Calu3 (cell line): Measurements from ENCODE around the gene CEP128. TPM values are rescaled to one million over a fixed set of nuclear protein-coding genes. Genes with fewer than 3 reads are reported as not detected.

ENCODE experiments used
- BruUV-seq: library from RNA; stranded (reverse); fragments of 400-500 nt; replicated peaks from 2 replicates; lab custom pipeline; 2021; lab: Mats Ljungman, UMichigan
- CTCF ChIA-PET: fragments of 300-600 bp; sonication (Branson Sonifier 250); formaldehyde crosslinking; loops from one replicate; lab custom pipeline; 2022; ENCODE audit warnings: antibody characterized with exemption; lab: Charles Lee
- DNase-seq: peaks from one replicate; pipeline ENCODE4 v3.0.0; 2022
- H3K27ac Mint-ChIP-seq: one replicate; pipeline ENCODE4 v1.8.0; 2022; ENCODE audit warnings: mixed read lengths; ENCODE audit not compliant: unreplicated experiment
- H3K27me3 Mint-ChIP-seq: one replicate; pipeline ENCODE4 v1.8.0; 2022; ENCODE audit warnings: mixed read lengths; ENCODE audit not compliant: unreplicated experiment
- H3K36me3 Mint-ChIP-seq: one replicate; pipeline ENCODE4 v1.8.0; 2022; ENCODE audit warnings: mild to moderate bottlenecking, moderate library complexity, mixed read lengths; ENCODE audit not compliant: insufficient read depth, unreplicated experiment
- H3K4me1 Mint-ChIP-seq: one replicate; pipeline ENCODE4 v1.8.0; 2022; ENCODE audit warnings: mild to moderate bottlenecking, low read depth, mixed read lengths; ENCODE audit not compliant: unreplicated experiment
- H3K4me3 Mint-ChIP-seq: one replicate; pipeline ENCODE4 v1.8.0; 2022; ENCODE audit warnings: mild to moderate bottlenecking, low read depth, moderate library complexity, mixed read lengths; ENCODE audit not compliant: unreplicated experiment
- H3K9me3 Mint-ChIP-seq: one replicate; pipeline ENCODE4 v1.8.0; 2022; ENCODE audit warnings: low read depth, mixed read lengths; ENCODE audit not compliant: unreplicated experiment
- CTCF ChIP-seq: fragments of 200-600 bp; IDR thresholded peaks from one replicate; pipeline ENCODE4 v1.8.0; 2022; ENCODE audit warnings: antibody characterized with exemption; ENCODE audit not compliant: unreplicated experiment
- intact Hi-C: fragments of 100-400 bp; cut with micrococcal nuclease; formaldehyde crosslinking; loops from one replicate; pipeline ENCODE4 v1.10.0; 2022; ENCODE audit not compliant: unreplicated experiment
- total RNA-seq: library from RNA; stranded (reverse); gene quantifications from 2 replicates; pipeline ENCODE4 v1.2.3, GENCODE V29; 2022

Gene CEP128
- total RNA-seq, 1 experiment from 2014 or later: 22.9 TPM

- intact Hi-C loops: no loop called here
- no peaks in the 10 kb centered on the region for H3K36me3 Mint-ChIP-seq
- H3K4me3 Mint-ChIP-seq: no peak overlapping the region
- no peaks in the 10 kb centered on the region for H3K27me3 Mint-ChIP-seq
- BruUV-seq: no TSS peak
- H3K9me3 Mint-ChIP-seq: peaks cover 7% of the 10 kb centered on the region
- H3K4me1 Mint-ChIP-seq: peaks cover 10% of the 10 kb centered on the region
- TF ChIP-seq CTCF: no peak
- DNase-seq: no peak
- CTCF ChIA-PET: no interaction called here
- H3K27ac Mint-ChIP-seq: peak overlapping the region; percentile 54
These were observed 319.8 kb downstream of the CEP128 start for GRCh38 chr14:80621701-80622100.

DNA sequence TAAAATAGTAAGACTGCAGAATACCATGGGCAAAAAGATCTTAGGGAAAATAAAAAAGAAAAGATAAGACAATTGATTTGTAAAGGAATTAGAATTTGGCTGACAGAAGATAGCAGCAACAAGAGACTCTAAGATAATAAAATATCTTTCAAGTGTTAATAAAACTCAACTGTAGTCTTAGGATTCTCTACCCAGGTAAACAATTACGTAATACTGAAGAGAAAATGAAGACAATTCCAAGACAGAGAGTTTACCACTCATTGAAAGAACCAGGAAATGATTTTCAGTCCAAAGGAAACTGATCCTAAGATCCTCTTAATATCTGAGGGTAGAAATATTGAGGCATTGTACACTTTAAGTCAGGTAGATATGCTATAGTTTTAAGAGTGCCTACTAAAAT, 321.1 kb downstream of the CEP128 start:
- BruUV-seq: no TSS peak
- no peak for TF ChIP-seq CTCF
- H3K4me1 Mint-ChIP-seq: peaks cover 11% of the 10 kb centered on the region
- no peaks in the 10 kb centered on the region for H3K27me3 Mint-ChIP-seq
- H3K4me3 Mint-ChIP-seq: no peak overlapping the region
- H3K27ac Mint-ChIP-seq: no peak overlapping the region
- no peak for DNase-seq
- intact Hi-C loops: no loop called here
- CTCF ChIA-PET: no interaction called here
- H3K36me3 Mint-ChIP-seq: no peaks in the 10 kb centered on the region
- H3K9me3 Mint-ChIP-seq: peaks cover 4% of the 10 kb centered on the region

DNA sequence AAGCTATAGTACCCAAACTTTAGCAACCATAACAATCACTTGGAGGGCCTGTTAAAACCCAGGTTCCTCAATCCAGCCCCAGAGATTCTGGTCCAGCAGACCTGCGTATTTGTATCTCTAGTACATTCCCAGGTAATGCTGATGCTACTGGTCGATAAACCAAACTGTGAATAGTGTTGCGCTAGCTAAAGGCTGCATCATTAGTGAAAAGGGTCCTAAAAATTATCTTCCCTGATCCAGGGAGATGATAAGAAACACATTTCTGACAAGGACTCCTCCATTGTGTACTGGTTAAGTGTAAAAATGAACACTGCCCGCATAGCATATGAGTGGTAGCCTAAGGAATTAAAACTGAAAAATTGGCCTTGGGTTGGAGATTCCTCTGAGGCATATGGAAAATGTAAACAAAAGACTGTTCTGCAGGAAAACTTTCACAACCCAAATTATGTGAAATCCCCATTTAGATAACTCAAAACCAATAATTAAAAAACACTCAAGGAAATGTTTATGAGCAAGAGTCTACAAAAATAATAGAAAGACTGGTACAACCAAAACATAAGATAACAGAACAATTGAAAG, 322.7 kb downstream of the CEP128 start:
- Mint-ChIP-seq H3K4me1 (peaks cover 24% of the 10 kb centered on the region), H3K27me3 (no peaks in the 10 kb centered on the region), H3K4me3 (no peak overlapping the region), H3K9me3 (peaks cover under 1% of the 10 kb centered on the region), H3K27ac (no peak overlapping the region), H3K36me3 (no peaks in the 10 kb centered on the region)
- intact Hi-C loops: no loop called here
- CTCF ChIA-PET: interaction anchor here (0.7 kb wide), 1 partner anchor 305 kb away, joined by 4 read pairs; no protein-coding TSS in a partner anchor
- no peak for DNase-seq
- no TSS peak for BruUV-seq
- no peak for TF ChIP-seq CTCF

DNA sequence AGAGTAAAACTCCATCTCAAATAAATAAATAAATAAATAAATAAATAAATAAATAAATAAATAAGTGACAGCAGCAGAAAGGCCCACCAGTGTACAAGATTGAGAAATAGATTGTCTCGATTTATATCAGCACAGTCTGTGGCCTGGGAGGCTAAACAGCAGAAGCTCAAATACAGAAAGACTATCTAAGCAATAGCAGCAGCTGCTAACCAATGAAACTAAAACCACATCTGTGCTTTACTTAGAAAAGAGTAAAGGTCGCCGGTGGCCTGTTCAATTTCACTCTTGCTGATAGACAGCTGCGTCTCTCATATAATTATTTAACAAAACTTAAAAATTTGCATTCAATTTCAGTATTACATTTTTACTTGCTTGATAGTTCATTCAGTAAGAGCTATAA, 325.7 kb downstream of the CEP128 start:
- Mint-ChIP-seq H3K27ac (no peak overlapping the region), H3K4me3 (no peak overlapping the region), H3K9me3 (no peaks in the 10 kb centered on the region), H3K4me1 (peaks cover 14% of the 10 kb centered on the region), H3K36me3 (no peaks in the 10 kb centered on the region), H3K27me3 (no peaks in the 10 kb centered on the region)
- DNase-seq: no peak
- no TSS peak for BruUV-seq
- CTCF ChIA-PET: no interaction called here
- intact Hi-C loops: no loop called here
- no peak for TF ChIP-seq CTCF
